ENCODE measurements around the gene KIF3C. TPM values are rescaled to one million over a fixed set of nuclear protein-coding genes. Genes with fewer than 3 reads are reported as not detected.

The KIF3C gene
- total RNA-seq, 1 experiment from 2014 or later: 41.4 TPM

DNA sequence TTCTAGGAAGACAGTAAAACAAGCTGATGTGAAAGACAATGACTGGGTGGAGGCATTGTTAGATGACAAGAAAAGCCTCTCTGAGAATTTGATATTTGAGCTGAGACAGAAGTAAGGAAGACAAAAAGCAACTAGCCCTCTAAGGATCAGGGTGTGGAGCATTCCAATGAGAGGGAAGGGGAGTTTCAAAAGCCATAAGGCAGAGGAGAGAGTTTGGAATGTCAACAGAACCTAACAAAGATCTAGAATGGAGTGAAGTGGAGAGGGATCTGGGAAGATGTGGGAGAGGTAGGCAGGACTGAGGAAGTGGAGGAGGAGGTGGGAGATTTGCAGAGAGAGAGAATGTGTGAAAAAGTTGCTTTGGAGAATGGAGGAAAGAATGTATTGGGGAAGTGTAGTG, 86.7 kb downstream of the KIF3C start:
- no peak overlapping the region for H3K9ac ChIP-seq (ENCODE audit: extremely low read depth, insufficient read length, low read length)
- H2AFZ ChIP-seq (ENCODE audit: low read length): peak overlapping the region; percentile 15
- no peaks in the 10 kb centered on the region for H3K36me3 Mint-ChIP-seq (ENCODE audit: insufficient read depth in 1 of 3, low read depth in 3 of 3)
- H2BK12ac ChIP-seq (ENCODE audit: insufficient read length, low read depth, low read length): no peak overlapping the region
- no peak overlapping the region; a peak in 1 of 5 replicates for H3K4me3 Mint-ChIP-seq
- H2BK5ac ChIP-seq (ENCODE audit: insufficient read length, low read length): no peak overlapping the region
- H3K9me3 ChIP-seq (ENCODE audit: control insufficient read depth, low read depth, low read length): no peaks in the 10 kb centered on the region
- peaks cover 2% of the 10 kb centered on the region; the same call in 1 of the 2 replicates for H3K27me3 Mint-ChIP-seq (ENCODE audit: low read depth)
- H2BK20ac ChIP-seq (ENCODE audit: low read depth, low read length, poor library complexity, severe bottlenecking): no peak overlapping the region
- H3K56ac ChIP-seq (ENCODE audit: insufficient read length, low read depth, low read length): no peak overlapping the region
- TF ChIP-seq CTCF (conservative IDR thresholded peaks at IDR 0.05): no peak
- no peak for DNase-seq
- H3K4me2 ChIP-seq (ENCODE audit: insufficient read depth, insufficient read length, low read length): no peak overlapping the region
- H2BK15ac ChIP-seq (ENCODE audit: low read depth, low read length): no peak overlapping the region
- H3K27ac ChIP-seq (ENCODE audit: insufficient read length, low read depth, low read length): no peak overlapping the region
- H3K27me3 ChIP-seq (ENCODE audit: insufficient read depth, low read length): no peaks in the 10 kb centered on the region
- H3K14ac ChIP-seq (ENCODE audit: insufficient read depth, low read length): no peak overlapping the region
- H3K18ac ChIP-seq (ENCODE audit: insufficient read length, low read depth, low read length): peak overlapping the region; percentile 36
- no peak overlapping the region for H3K23ac ChIP-seq (ENCODE audit: insufficient read length, low read depth, low read length)
- peaks cover 6 to 7% of the 10 kb centered on the region in 2 experiments for H3K4me1 Mint-ChIP-seq
- H3K4ac ChIP-seq (ENCODE audit: low read depth, low read length): no peak overlapping the region
- H4K8ac ChIP-seq (replicated peaks; ENCODE audit: insufficient read length, low read depth, low read length): no peak overlapping the region
- H3K27ac Mint-ChIP-seq: peak overlapping the region in 2 of 3 experiments; percentile 7 to 49; a peak in 2 of 7 replicates
- H4K20me1 ChIP-seq (ENCODE audit: control insufficient read depth, insufficient read depth, insufficient read length): no peaks in the 10 kb centered on the region
- H2BK120ac ChIP-seq (ENCODE audit: low read depth, low read length, poor library complexity, severe bottlenecking): no peak overlapping the region
- no peaks in the 10 kb centered on the region for H3K79me2 ChIP-seq (ENCODE audit: insufficient read depth, low read length)
- H3K9me3 Mint-ChIP-seq: no peaks in the 10 kb centered on the region; a peak in 1 of 5 replicates
- H4K91ac ChIP-seq (ENCODE audit: insufficient read length, low read depth, low read length): no peak overlapping the region
- no peaks in the 10 kb centered on the region for H3K4me1 ChIP-seq (ENCODE audit: insufficient read depth, low read length)
- no peak overlapping the region for H4K5ac ChIP-seq (ENCODE audit: insufficient read length, low read depth, low read length)
- H2AK5ac ChIP-seq (ENCODE audit: insufficient read length, low read length): no peak overlapping the region
- no peaks in the 10 kb centered on the region for H3K79me1 ChIP-seq (ENCODE audit: insufficient read depth, low read depth, low read length, poor library complexity, severe bottlenecking)
- H3T11ph ChIP-seq (ENCODE audit: low read length): no peak overlapping the region
- no peaks in the 10 kb centered on the region for H3K23me2 ChIP-seq (ENCODE audit: insufficient read length, low read depth, low read length, poor library complexity, severe bottlenecking)
